OCI-LY7 (cell line): ENCODE results near the gene ARHGAP21. TPM values are rescaled to one million over a fixed set of nuclear protein-coding genes. Genes with fewer than 3 reads are reported as not detected.
A peak's percentile ranks its signal among the peaks of the same experiment; 100 is the strongest.

Experiments used
- BruUV-seq: library from RNA; stranded (reverse); fragments of 400-500 nt; replicated peaks from 2 replicates; lab custom pipeline; 2021; lab: Mats Ljungman, UMichigan
- CTCF ChIA-PET: fragments of 300-600 bp; sonication (Branson Sonifier 250); formaldehyde crosslinking; loops from one replicate; lab custom pipeline; 2022; ENCODE audit warnings: antibody characterized with exemption; ENCODE audit not compliant: unreplicated experiment; lab: Charles Lee
- POLR2A ChIA-PET: fragments of 300-600 bp; sonication (Branson Sonifier 250); formaldehyde crosslinking; loops from one replicate; lab custom pipeline; 2022; ENCODE audit warnings: antibody characterized with exemption; lab: Charles Lee
- DNase-seq: peaks from one replicate; pipeline ENCODE4 v3.0.0-alpha.2; 2015; ENCODE audit warnings: low spot score
- H2AFZ ChIP-seq: fragments of 200-600 bp; sonication (generic), shearing (Covaris generic); 2 replicates; pipeline ENCODE4 v1.6.1; 2014; ENCODE audit warnings: mild to moderate bottlenecking, antibody characterized with exemption, low read length, moderate library complexity
- H3K27ac ChIP-seq: fragments of 200-600 bp; sonication (generic); 2 replicates; pipeline ENCODE4 v1.5.1; 2014; ENCODE audit warnings: mixed run types, low read depth, mild to moderate bottlenecking, moderate library complexity, low read length, inconsistent platforms; ENCODE audit not compliant: poor library complexity, severe bottlenecking
- H3K36me3 ChIP-seq: fragments of 200-600 bp; sonication (generic); 2 replicates; pipeline ENCODE4 v1.6.1; 2014; ENCODE audit warnings: mild to moderate bottlenecking, antibody characterized with exemption, low read length, moderate library complexity, mixed read lengths; ENCODE audit not compliant: insufficient read depth
- H3K4me1 ChIP-seq: fragments of 200-600 bp; sonication (generic); 2 replicates; pipeline ENCODE4 v1.5.1; 2014; ENCODE audit warnings: mild to moderate bottlenecking, low read length; ENCODE audit not compliant: insufficient read depth, poor library complexity, severe bottlenecking
- H3K4me2 ChIP-seq: fragments of 200-600 bp; sonication (generic); 2 replicates; pipeline ENCODE4 v1.6.1; 2014; ENCODE audit warnings: mild to moderate bottlenecking, low read length
- H3K4me3 ChIP-seq: fragments of 200-600 bp; sonication (generic); 2 replicates; pipeline ENCODE4 v1.5.1; 2014; ENCODE audit warnings: mild to moderate bottlenecking, low read depth, low read length; ENCODE audit not compliant: poor library complexity, severe bottlenecking
- H3K79me2 ChIP-seq: fragments of 200-600 bp; sonication (generic); 2 replicates; pipeline ENCODE4 v1.6.1; 2016; ENCODE audit warnings: low read depth, mild to moderate bottlenecking, low read length, moderate library complexity, mixed read lengths; ENCODE audit not compliant: insufficient read depth
- H3K9me2 ChIP-seq: fragments of 200-600 bp; sonication (generic); 2 replicates; pipeline ENCODE4 v1.6.1; 2016; ENCODE audit warnings: mild to moderate bottlenecking, low read length, mixed read lengths; ENCODE audit not compliant: insufficient read depth
- H3K9me3 ChIP-seq: fragments of 200-600 bp; sonication (generic); 2 replicates; pipeline ENCODE4 v1.6.1; 2014; ENCODE audit warnings: mild to moderate bottlenecking, mixed run types, low read length, mixed read lengths
- H4K20me1 ChIP-seq: fragments of 200-600 bp; sonication (generic); 2 replicates; pipeline ENCODE4 v1.6.1; 2014; ENCODE audit warnings: mild to moderate bottlenecking, antibody characterized with exemption, low read length, moderate library complexity, mixed read lengths; ENCODE audit not compliant: insufficient read depth
- EZH2phosphoT487 ChIP-seq: fragments of 200-600 bp; sonication (generic); IDR thresholded peaks from 2 replicates; pipeline ENCODE4 v1.6.1; 2018; ENCODE audit warnings: low read depth, borderline replicate concordance, mild to moderate bottlenecking, mixed run types, antibody characterized with exemption, low read length, moderate library complexity, mixed read lengths
- intact Hi-C: fragments of 100-400 bp; cut with micrococcal nuclease; formaldehyde crosslinking; loops from one replicate; pipeline ENCODE4 v1.10.0; 2022; ENCODE audit not compliant: unreplicated experiment
- total RNA-seq, 2 experiments: library from RNA; depleted of rRNA in 1 of 2; stranded (reverse); fragments of >200 nt in 1 of 2; shearing (Covaris generic) in 1 of 2; gene quantifications; 2 replicates each; pipeline ENCODE4 v1.2.3, GENCODE V29; 2014 to 2022
- TF ChIP-seq, protein P1 (sequence below): fragments of 200-600 bp; sonication (generic); conservative IDR thresholded peaks from 2 replicates; pipeline ENCODE4 v1.5.1; 2014; ENCODE audit warnings: mild to moderate bottlenecking, antibody characterized with exemption, low read length, moderate library complexity, mixed read lengths

The ARHGAP21 gene
- total RNA-seq, 2 experiments from 2014 or later: 24.2 to 44.9 TPM

DNA sequence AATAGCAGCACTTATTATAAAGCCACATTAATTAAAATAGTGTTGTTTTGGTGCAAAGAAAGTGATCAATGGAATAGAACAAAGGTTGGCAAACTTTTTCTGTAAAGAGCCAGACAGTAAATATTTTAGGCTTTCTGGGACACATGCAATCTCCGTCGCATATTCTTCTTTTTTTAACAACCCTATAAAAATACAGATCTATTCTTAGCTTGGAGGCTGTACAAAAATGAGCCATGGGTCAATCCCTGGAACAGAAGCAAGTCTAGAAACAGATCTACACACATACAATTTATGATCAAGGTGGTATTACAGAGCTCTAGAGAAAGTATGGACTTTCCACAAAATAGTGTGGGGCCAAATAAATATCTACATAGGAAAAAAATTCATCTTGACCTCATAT is 71.8 kb downstream of the ARHGAP21 start:
- intact Hi-C loops: no loop called here

DNA sequence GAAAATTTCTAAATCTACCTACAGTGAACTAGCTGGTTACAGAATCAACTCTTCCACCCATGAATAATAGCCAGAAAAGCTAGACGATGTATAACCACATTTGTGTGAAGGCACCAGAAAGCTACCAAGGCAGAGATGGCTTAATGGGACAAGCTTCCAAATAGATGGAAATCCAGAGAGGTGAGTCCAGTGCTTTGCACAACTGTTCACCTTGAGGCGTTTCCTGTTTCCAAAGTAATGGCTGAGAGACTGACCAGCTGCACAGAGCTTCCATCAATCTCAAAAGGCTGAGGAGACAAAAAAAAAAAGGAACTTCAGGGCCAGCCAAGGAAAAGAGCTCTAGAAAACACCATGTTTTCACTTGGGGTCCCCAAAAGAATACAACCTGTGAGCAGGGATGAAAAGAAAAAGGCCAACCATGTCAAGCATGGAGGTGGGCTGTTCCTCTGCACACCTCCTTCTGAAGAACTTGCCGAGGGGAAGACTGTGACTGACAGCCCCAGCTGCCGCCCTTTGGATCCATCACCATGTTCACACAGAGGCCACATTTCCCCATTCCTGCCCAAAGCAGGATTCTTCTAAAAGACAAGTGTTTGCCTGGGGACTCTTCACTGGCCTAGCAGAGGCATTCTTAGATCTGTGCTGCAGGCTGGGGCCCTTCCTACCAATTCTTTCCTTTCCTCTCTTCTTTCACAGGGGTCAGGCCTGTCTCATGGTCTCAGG is 72.9 kb downstream of the ARHGAP21 start:
- Histone ChIP-seq H3K27ac (no peak overlapping the region), H3K36me3 (no peaks in the 10 kb centered on the region), H2AFZ (no peak overlapping the region), H3K4me1 (no peaks in the 10 kb centered on the region), H3K9me3 (no peaks in the 10 kb centered on the region), H3K4me2 (no peak overlapping the region), H3K79me2 (no peaks in the 10 kb centered on the region), H3K4me3 (no peak overlapping the region), H3K9me2 (no peaks in the 10 kb centered on the region), H4K20me1 (no peaks in the 10 kb centered on the region)
- CTCF ChIA-PET: no interaction called here
- intact Hi-C loops: no loop called here
- no peak for DNase-seq
- no peak for TF ChIP-seq EZH2phosphoT487
- TF ChIP-seq, protein P1, sequence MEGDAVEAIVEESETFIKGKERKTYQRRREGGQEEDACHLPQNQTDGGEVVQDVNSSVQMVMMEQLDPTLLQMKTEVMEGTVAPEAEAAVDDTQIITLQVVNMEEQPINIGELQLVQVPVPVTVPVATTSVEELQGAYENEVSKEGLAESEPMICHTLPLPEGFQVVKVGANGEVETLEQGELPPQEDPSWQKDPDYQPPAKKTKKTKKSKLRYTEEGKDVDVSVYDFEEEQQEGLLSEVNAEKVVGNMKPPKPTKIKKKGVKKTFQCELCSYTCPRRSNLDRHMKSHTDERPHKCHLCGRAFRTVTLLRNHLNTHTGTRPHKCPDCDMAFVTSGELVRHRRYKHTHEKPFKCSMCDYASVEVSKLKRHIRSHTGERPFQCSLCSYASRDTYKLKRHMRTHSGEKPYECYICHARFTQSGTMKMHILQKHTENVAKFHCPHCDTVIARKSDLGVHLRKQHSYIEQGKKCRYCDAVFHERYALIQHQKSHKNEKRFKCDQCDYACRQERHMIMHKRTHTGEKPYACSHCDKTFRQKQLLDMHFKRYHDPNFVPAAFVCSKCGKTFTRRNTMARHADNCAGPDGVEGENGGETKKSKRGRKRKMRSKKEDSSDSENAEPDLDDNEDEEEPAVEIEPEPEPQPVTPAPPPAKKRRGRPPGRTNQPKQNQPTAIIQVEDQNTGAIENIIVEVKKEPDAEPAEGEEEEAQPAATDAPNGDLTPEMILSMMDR: no peak
- POLR2A ChIA-PET: no interaction called here
- no TSS peak for BruUV-seq

More for the DNA sequence above, 71.8 kb downstream of the ARHGAP21 start:
- TF ChIP-seq, protein P1: no peak
- TF ChIP-seq EZH2phosphoT487: no peak
- ChIA-PET POLR2A (no interaction called here), CTCF (no interaction called here)
- Histone ChIP-seq H3K4me2 (no peak overlapping the region), H3K36me3 (no peaks in the 10 kb centered on the region), H3K79me2 (no peaks in the 10 kb centered on the region), H3K9me3 (no peaks in the 10 kb centered on the region), H4K20me1 (no peaks in the 10 kb centered on the region), H3K27ac (no peak overlapping the region), H3K4me3 (no peak overlapping the region), H2AFZ (no peak overlapping the region), H3K4me1 (no peaks in the 10 kb centered on the region), H3K9me2 (no peaks in the 10 kb centered on the region)
- no peak for DNase-seq
- no TSS peak for BruUV-seq

DNA sequence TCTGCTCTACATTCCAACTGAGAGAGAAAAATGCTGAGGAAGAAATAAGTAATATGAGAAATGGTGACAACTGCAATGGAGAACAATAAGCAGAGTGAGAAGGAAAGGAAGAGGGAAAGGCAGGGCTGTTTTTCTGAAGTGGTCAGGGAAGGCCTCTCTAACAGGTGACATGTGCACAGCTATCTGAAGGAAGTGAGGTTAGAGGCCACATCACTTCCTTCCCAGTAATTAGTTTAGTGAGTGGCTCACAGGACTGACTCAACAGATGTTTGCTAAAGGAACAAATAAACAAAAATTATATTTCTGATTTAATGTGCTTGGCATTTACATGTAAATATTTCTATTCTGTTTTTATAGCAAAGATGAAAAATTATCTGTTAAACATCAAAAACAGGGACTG is 77.9 kb downstream of the ARHGAP21 start:
- Histone ChIP-seq H3K9me2 (no peaks in the 10 kb centered on the region), H2AFZ (no peak overlapping the region), H3K4me2 (no peak overlapping the region), H3K4me3 (no peak overlapping the region), H3K4me1 (no peaks in the 10 kb centered on the region), H3K27ac (no peak overlapping the region), H3K36me3 (no peaks in the 10 kb centered on the region), H4K20me1 (no peaks in the 10 kb centered on the region), H3K9me3 (no peaks in the 10 kb centered on the region), H3K79me2 (no peaks in the 10 kb centered on the region)
- ChIA-PET CTCF (no interaction called here), POLR2A (interaction anchor here (1.3 kb wide), 1 partner anchor 22 kb away, joined by 3 read pairs; no protein-coding TSS in a partner anchor)
- intact Hi-C loops: loop anchor here (10.0 kb wide), 1 partner anchor 369 kb away; the partner anchor contains the start of genes ENKUR and THNSL1
- BruUV-seq: no TSS peak
- DNase-seq: peak; percentile 3
- TF ChIP-seq, protein P1: no peak
- TF ChIP-seq EZH2phosphoT487: no peak
